Neural crest cell (in vitro differentiated cells): Measurements from ENCODE around the gene SLC35E4. TPM values are rescaled to one million over a fixed set of nuclear protein-coding genes. Genes with fewer than 3 reads are reported as not detected.

Experiments used
- DNase-seq: peaks from one replicate; pipeline ENCODE4 v3.0.0; 2021; ENCODE audit warnings: low read depth, mixed read lengths, low spot score
- H3K27ac Mint-ChIP-seq: one replicate; pipeline ENCODE4 v1.8.0; 2021; ENCODE audit warnings: mild to moderate bottlenecking, mixed read lengths; ENCODE audit not compliant: unreplicated experiment
- H3K27me3 Mint-ChIP-seq: 2 replicates; pipeline ENCODE4 v1.8.0; 2021; ENCODE audit warnings: low read depth, mild to moderate bottlenecking, mixed read lengths
- H3K36me3 Mint-ChIP-seq: 2 replicates; pipeline ENCODE4 v1.8.0; 2021; ENCODE audit warnings: low read depth, mild to moderate bottlenecking, mixed read lengths
- H3K4me1 Mint-ChIP-seq: 2 replicates; pipeline ENCODE4 v1.8.0; 2021; ENCODE audit warnings: mixed read lengths
- H3K4me3 Mint-ChIP-seq: one replicate; pipeline ENCODE4 v1.8.0; 2021; ENCODE audit warnings: mild to moderate bottlenecking, mixed read lengths
- H3K9me3 Mint-ChIP-seq: 2 replicates; pipeline ENCODE4 v1.8.0; 2021; ENCODE audit warnings: mixed read lengths
- CTCF ChIP-seq: fragments of 200-600 bp; sonication (generic); conservative IDR thresholded peaks from 2 replicates; pipeline ENCODE4 v1.5.0; 2021; ENCODE audit warnings: antibody characterized with exemption, mild to moderate bottlenecking
- total RNA-seq: library from RNA; stranded (reverse); gene quantifications from 2 replicates; pipeline ENCODE4 v1.2.1, GENCODE V29; 2021

Gene SLC35E4
- total RNA-seq, 1 donor from 2014 or later = 4.5 TPM

- DNase-seq = no peak
- H3K9me3 Mint-ChIP-seq = no peaks in the 10 kb centered on the region
- H3K27me3 Mint-ChIP-seq = no peaks in the 10 kb centered on the region
- H3K4me3 Mint-ChIP-seq = peak overlapping the region; percentile 64
- no peak overlapping the region for H3K27ac Mint-ChIP-seq
- no peaks in the 10 kb centered on the region for H3K36me3 Mint-ChIP-seq
- H3K4me1 Mint-ChIP-seq = peaks cover 23% of the 10 kb centered on the region
- TF ChIP-seq CTCF = no peak
Measured at GRCh38 chr22:30637701-30638114, 2.1 kb downstream of the SLC35E4 start.

- H3K36me3 Mint-ChIP-seq = no peaks in the 10 kb centered on the region
- DNase-seq = no peak
- H3K4me3 Mint-ChIP-seq = no peak overlapping the region
- H3K9me3 Mint-ChIP-seq = no peaks in the 10 kb centered on the region
- TF ChIP-seq CTCF = no peak
- H3K27me3 Mint-ChIP-seq = no peaks in the 10 kb centered on the region
- H3K27ac Mint-ChIP-seq = peak overlapping the region; percentile 43
- H3K4me1 Mint-ChIP-seq = peaks cover 18% of the 10 kb centered on the region
Measured at GRCh38 chr22:30640361-30640760, 4.8 kb downstream of the SLC35E4 start.

GRCh38 chr22:30640839-30641430, 5.4 kb downstream of the SLC35E4 start:
- Mint-ChIP-seq H3K4me3 (no peak overlapping the region), H3K36me3 (no peaks in the 10 kb centered on the region), H3K4me1 (peaks cover 15% of the 10 kb centered on the region), H3K27me3 (no peaks in the 10 kb centered on the region), H3K9me3 (no peaks in the 10 kb centered on the region), H3K27ac (peak overlapping the region; percentile 43)
- DNase-seq = no peak
- TF ChIP-seq CTCF = no peak

- no peak for DNase-seq
- Mint-ChIP-seq H3K36me3 (no peaks in the 10 kb centered on the region), H3K9me3 (no peaks in the 10 kb centered on the region), H3K27me3 (no peaks in the 10 kb centered on the region), H3K27ac (no peak overlapping the region), H3K4me3 (no peak overlapping the region), H3K4me1 (peaks cover 8% of the 10 kb centered on the region)
- no peak for TF ChIP-seq CTCF
Measured at GRCh38 chr22:30643055-30643875, 7.7 kb downstream of the SLC35E4 start.

GRCh38 chr22:30646518-30647160, 11.1 kb downstream of the SLC35E4 start:
- H3K27me3 Mint-ChIP-seq = no peaks in the 10 kb centered on the region
- DNase-seq = no peak
- TF ChIP-seq CTCF = no peak
- peaks cover 4% of the 10 kb centered on the region for H3K4me1 Mint-ChIP-seq
- H3K27ac Mint-ChIP-seq = no peak overlapping the region
- no peak overlapping the region for H3K4me3 Mint-ChIP-seq
- H3K9me3 Mint-ChIP-seq = no peaks in the 10 kb centered on the region
- H3K36me3 Mint-ChIP-seq = no peaks in the 10 kb centered on the region
